ENCODE measurements around the gene TET1.

DNA sequence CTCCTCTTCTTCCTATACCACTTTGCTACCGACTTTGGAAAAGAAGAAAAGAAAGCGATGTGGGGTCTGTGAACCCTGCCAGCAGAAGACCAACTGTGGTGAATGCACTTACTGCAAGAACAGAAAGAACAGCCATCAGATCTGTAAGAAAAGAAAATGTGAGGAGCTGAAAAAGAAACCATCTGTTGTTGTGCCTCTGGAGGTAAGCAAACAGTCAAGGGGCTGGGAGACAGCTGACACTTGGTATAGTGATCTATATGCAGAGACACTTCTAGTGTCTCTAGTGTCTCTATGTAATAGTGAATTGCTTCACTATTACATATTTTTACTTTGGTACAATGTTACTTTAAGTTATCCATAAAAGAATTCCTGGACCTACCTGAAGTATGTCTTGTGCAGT, 13.9 kb downstream of the TET1 start:
- TF ChIP-seq POLR2A (IDR thresholded peaks at IDR 0.05; ENCODE audit: low read depth, low read length) = no peak
- TF ChIP-seq POLR2AphosphoS5 (IDR thresholded peaks at IDR 0.05; ENCODE audit: low read depth, low read length) = no peak
- TF ChIP-seq TAF1 (IDR thresholded peaks at IDR 0.05; ENCODE audit: low read depth, low read length) = no peak
- no peak for TF ChIP-seq SPI1 (IDR thresholded peaks at IDR 0.05; ENCODE audit: low read depth, low read length)

Measured in GM12891 (cell line).